NCI-H345 (cell line): ENCODE measurements around the gene ADAD2.

Source experiments
- DNase-seq: peaks from one replicate; lab custom pipeline; 2025; lab: John Stamatoyannopoulos, UW

ADAD2 gene

DNA sequence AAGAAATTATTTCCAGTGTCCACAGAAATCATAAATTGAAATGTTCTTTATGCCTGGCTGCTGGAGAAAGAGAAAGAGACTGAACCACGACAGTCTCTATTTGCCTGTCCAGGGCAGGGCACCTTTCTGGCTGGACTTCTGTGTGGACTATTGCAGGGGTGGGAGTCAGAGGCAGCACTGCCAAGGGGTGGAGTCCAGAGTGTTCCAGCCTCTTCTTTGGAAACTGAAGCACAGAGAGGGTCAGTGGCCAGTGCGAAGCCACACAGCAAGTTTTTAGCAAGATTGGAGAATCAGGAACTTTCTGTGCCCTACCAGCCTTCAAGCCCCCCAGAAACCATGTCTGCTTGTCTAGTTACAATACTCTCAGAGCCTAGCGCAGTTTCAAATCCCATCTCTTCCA, 33.6 kb downstream of the ADAD2 start:
- no peak for DNase-seq

- DNase-seq = no peak
These were observed 34.2 kb downstream of the ADAD2 start for GRCh38 chr16:84225126-84225525.

GRCh38 chr16:84225571-84225970, 34.6 kb downstream of the ADAD2 start:
- DNase-seq = no peak

DNA sequence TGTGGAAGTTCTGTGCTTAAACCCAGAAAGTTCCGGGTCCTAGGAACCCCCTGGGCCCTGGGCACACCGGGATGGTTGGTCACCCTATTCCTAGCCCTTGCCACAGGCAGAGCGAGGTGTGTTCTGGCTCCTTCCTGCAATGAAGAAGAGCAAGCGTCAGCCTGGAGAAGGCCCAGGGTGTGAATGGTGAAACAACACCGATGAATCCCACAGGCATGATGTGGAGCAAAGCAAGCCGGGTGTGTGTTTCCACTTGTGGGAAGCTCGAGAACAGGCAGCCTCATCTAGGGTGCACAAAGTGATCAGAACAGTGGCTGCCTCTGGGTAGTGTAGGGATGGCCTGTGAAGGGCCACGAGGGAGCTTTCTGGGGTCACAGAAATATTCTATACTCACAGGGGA, 35.1 kb downstream of the ADAD2 start:
- DNase-seq = no peak

DNA sequence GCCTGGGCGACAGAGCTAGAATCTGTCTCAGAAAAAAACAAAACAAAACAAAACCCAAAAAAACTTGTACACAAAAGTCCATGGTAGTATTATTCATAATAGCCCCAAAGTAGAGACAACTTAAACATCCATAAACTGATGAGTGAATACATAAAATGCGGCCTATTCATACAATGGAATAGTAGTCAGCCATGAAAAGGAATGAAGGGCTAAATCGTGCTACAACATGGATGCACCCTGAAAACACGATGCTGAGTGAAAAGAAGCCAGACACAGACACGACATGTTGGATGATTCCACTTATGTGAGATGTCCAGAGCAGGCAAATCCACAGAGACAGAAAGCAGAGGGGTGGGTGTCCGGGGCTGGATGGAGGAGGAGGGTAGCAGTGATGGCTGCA, 36.6 kb downstream of the ADAD2 start:
- DNase-seq = no peak

- no peak for DNase-seq
These were observed 37.4 kb downstream of the ADAD2 start for GRCh38 chr16:84228256-84228838.

GRCh38 chr16:84229471-84229870, 38.5 kb downstream of the ADAD2 start:
- DNase-seq = no peak

GRCh38 chr16:84232060-84232459, 41.1 kb downstream of the ADAD2 start:
- no peak for DNase-seq

DNA sequence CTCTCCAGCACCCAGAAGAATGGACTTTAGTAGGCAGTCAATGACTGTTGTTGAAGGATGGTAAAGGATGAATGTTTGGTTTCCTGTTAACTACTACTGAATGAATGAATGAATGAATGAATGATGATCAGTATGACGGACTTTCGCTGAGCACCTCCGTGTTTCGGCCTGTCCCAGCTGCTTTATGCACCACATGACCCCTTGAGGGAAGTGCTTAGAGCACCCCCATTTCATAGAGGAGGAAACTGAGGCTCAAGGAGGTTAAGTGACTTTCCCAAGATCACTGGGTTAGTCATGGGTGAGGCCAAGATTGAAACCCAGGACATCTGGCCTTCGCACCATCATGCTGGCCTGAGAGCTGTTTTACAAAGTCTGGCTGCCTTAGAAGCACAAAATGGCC, 42.0 kb downstream of the ADAD2 start:
- no peak for DNase-seq

GRCh38 chr16:84233748-84234147, 42.8 kb downstream of the ADAD2 start:
- DNase-seq = no peak

GRCh38 chr16:84234321-84235241, 43.6 kb downstream of the ADAD2 start:
- no peak for DNase-seq

GRCh38 chr16:84236671-84237070, 45.7 kb downstream of the ADAD2 start:
- no peak for DNase-seq

DNA sequence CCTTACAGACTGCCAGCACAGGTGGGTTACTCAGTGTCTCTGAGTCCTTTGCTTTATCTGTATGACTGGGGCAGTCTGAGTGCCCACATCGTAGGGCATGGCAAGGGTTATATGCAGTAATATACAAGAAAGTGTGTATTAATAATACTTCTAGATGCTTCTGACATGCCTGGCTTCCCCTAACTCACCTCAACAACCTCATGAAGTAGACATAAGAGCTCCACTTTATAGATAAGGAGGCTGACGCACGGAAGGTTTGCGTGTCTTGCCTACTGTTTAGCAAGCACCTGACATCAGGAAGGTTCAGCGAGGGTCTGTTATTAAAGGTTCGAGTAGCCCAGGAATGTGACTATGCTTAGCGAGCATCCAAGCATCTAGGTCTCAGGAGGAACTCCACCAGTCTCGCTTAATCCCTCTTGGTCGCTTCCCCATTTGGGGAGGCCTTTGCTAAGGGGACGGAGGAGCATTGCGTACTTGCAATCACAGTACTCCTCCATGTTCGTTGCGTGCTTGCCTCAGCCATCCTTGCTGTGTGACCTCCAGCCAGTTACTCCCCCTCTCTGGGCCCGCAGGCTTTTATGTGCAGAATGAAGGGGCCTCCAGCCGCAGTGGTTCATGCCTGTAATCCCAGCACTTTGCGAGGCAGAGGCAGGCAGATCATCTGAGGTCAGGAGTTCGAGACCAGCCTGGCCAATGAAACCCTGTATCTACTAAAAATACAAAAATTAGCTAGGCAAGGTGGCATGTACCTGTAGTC, 47.2 kb downstream of the ADAD2 start:
- DNase-seq = no peak

- DNase-seq = no peak
These were observed 48.3 kb downstream of the ADAD2 start for GRCh38 chr16:84239141-84239769.

DNA sequence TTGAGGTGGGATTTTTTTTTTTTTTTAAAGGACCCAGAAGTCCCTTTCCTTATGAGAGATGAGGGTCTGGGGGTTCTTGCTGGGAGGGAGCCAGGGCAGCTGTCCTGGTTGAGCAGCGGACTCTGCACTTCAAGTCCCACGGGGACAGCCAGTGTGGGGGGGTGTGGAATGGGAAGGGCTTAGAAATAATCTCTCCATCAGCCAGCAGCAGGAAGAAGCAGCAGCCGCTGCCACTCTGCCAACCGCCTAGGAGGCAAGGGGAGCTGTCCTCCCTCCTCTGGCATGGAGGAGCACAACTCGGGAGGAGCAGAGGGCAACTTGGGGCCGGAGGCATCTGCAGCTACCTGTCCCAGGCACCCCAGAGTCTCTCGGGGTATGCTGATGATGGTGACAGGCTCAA, 49.0 kb downstream of the ADAD2 start, which contains the start of gene KCNG4:
TSS of gene KCNG4 (minus strand) at position 104 of the 400 bp plus-strand sequence. CDS start 2,527 bp downstream, outside the sequence.
- no peak for DNase-seq

GRCh38 chr16:84240455-84240854, 49.5 kb downstream of the ADAD2 start:
- DNase-seq = no peak

GRCh38 chr16:84241778-84242177, 50.8 kb downstream of the ADAD2 start:
- DNase-seq = no peak

DNA sequence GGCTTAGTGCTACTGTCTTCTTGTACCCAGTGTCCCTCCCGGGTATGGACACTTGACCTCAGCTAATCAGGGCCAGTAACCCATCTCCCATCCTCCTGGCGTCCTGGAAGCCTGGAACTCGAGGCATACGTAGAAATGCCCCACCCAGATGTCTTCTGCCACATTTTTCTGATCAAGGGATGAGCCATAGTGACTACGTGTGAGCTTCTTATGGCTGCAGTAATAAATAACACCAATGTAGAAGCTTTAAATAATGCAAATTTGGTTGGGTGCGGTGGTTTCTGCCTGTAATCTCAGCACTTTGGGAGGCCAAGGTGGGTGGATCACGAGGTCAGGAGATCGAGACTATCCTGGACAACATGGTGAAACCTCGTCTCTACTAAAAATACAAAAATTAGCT, 51.9 kb downstream of the ADAD2 start:
- no peak for DNase-seq

DNA sequence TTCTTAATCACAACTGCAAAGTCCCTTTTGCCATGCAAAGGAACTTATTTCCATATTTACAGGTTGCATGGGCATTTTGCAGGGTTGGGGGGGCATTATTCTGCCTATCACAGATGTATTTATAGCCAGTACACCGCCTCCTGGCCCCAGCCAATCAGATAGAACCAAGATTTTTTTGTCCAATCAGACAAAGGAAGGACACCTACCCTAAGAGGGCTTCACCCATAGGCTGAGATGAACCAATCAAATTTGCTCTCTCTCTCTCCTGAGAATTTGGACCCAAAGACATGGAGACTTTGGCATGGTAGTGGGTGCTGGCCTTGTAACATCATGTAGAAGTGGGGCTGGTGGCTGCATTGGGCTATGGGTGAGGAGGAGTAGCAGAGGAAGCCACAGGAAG, 52.8 kb downstream of the ADAD2 start:
- no peak for DNase-seq

GRCh38 chr16:84244728-84245127, 53.8 kb downstream of the ADAD2 start:
- DNase-seq = no peak

DNA sequence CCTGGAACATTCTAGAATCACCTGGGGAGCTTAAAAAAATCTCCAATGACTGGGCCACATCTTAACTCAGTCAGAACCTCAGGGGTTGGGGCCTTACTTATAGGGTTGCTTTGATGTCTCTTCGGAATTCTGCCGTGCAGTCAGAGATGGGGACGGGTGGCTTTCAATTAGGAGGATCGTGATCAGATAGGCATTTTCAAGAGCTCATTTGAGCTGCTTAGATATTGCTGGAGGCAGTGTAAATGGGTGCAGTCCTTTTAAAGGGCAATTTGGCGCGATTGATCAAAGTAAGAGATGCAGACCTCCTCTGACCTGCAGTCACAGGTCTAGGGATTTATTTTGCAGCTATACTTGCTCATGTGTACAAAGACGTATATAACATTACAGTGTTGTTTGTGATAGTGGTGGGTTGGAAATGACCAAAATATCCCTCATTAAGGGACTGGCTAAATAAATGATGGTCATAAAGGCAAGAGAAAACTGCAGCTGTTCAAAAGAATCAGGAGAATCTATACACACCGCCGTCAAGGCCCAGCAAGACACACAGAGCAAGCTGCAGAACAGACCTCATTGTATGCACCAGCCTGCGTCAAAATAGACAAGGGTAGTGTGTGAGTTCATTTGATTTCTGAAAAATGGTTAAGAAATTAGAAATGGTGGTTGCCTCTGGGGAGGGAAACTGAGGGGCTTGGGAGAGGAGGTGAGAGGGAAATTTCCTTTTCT, 55.2 kb downstream of the ADAD2 start:
- no peak for DNase-seq

- no peak for DNase-seq
These were observed 55.7 kb downstream of the ADAD2 start for GRCh38 chr16:84246679-84247077.
